Caki2 (cell line): ENCODE results near the gene ORC6. TPM values are rescaled to one million over a fixed set of nuclear protein-coding genes. Genes with fewer than 3 reads are reported as not detected.

Source experiments
- DNase-seq: peaks from one replicate; pipeline ENCODE4 v3.0.0-alpha.2; 2015; ENCODE audit warnings: low read depth
- in situ Hi-C: cut with HindIII; loops from 2 replicates; pipeline ENCODE4 v1.10.0; 2016; ENCODE audit warnings: low sequenced_read_pairs, low pct_unique_long_range_greater_than_20kb, mixed read lengths
- total RNA-seq: library from RNA; depleted of rRNA; stranded (reverse); fragments of >200 nt; shearing (Covaris generic); gene quantifications from 2 replicates; pipeline ENCODE4 v1.2.3, GENCODE V29; 2014; ENCODE audit warnings: low replicate concordance

The ORC6 gene
- total RNA-seq, 1 experiment from 2014 or later = 19.6 TPM

DNA sequence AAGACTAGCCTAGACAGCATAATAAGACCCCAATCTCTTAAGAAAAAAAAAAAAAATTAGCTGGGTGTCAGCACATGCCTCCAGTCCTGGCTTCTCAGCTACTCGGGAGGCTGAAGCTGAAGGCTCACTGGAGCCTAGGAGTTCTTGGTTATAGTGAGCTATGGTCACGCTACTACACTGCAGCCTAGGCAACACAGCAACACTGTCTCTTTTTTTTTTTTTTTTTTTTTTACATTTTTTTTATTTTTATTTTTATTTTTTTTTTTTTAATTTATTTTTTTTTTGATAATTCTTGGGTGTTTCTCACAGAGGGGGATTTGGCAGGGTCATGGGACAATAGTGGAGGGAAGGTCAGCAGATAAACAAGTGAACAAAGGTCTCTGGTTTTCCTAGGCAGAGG lies 4.1 kb downstream of the ORC6 start:
- DNase-seq = no peak
- in situ Hi-C loops = no loop called here

DNA sequence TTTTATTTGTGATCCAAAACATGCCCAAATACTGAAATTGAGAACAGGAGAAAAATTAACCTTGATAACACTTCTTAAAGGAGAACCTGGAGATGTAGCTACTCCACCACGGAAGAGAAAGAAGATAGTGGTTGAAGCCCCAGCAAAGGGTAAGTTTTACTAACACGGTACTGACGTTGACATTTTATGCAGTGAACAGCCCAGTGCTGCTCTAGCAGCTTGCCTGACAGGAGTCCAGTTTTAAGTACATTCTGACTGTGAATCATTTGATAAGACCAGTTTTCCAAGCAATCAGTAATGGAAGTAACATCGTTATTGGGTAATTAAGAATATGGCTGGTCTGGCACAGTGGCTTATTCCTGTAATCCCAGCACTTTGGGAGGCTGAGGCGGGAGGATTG lies 6.5 kb downstream of the ORC6 start:
- no peak for DNase-seq
- in situ Hi-C loops = no loop called here

DNA sequence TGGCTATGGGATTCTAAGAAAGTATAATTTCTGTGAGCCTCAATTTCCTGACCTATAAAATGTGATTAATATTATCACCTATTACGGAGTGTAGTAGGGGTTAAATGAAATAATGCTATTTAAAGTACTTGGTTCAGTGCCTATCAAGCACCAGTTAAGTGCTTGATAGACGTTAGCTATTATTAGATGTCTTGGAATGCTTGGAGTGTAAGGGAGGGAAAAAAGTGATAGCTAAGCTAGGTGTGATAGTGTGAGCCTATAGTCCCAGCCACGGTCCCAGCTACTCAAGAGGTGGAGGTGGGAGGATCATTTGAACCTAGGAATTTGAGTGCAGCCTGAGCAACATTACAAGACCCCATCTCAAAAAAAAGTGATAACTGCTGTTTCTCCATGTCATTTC lies 7.5 kb downstream of the ORC6 start:
- in situ Hi-C loops = no loop called here
- DNase-seq = no peak

DNA sequence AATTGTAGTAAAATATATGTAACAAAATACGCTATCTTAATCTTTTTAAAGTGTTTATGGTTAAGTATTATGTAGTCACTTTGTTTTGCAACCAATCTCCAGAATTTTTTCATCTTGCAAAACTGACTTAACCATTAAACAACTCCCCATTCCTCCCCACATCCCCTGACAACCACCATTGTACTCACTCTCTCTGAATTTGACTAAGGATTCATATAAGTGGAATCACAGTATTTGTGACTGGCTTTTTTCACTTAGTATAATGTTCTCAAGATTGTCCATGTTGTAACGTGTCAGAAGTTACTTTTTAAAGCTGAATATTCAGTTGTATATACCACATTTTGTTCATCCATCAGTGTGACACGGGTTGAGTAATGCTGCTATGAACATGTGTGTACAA lies 10.6 kb downstream of the ORC6 start:
- no peak for DNase-seq
- in situ Hi-C loops = no loop called here

DNA sequence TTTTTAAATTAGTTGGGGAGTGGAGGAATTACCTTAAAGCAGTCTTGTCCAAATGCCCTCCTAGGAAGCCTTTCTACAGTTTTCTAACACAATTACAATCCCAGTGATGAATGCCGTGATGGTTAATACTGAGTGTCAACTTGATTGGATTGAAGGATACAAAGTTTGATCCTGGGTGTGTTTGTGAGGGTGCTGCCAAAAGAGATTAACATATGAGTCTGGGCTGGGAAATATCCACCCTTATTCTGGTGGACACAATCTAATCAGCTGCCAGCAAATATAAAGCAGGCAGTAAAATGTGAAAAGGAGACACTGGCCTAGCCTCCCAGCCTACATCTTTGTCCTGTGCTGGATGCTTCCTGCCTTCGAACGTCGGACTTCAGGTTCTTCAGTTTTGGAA lies 12.2 kb downstream of the ORC6 start:
- in situ Hi-C loops = no loop called here
- DNase-seq = no peak

DNA sequence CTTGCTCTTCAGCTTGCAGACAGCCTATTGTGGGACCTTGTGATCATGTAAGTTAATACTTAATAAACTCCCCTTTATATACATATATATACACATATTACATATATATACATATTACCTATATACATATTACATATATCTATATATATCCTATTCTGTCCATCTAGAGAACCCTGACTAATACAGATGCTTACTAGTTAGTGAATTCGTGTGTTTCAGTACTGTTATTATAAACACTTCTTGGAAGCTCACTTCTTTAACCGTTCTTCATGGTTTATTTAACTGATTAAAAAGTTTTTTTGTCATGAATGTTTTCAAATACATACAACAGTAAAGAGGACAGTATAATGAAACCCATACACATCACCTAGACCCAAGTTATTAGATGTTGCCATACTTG lies 12.6 kb downstream of the ORC6 start:
- in situ Hi-C loops = no loop called here
- no peak for DNase-seq

DNA sequence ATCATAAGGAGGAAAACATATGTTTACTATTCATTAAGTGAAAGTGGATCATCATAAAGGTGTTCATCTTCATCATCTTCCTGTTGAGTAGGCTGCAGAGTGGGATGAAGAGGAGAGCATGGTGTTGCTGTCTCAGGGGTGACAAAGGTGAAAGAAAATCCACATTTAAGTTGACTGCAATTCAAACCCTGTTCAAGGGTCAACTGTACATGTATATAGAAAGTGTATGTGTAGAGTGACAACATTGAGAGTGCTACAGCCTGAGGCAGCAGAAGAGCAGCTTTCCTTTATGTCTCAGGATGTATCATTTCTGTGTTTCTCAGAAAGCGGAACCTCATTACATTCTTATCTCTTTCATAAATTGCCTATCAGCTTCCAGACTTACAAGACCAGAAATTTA lies 17.2 kb downstream of the ORC6 start:
- no peak for DNase-seq

DNA sequence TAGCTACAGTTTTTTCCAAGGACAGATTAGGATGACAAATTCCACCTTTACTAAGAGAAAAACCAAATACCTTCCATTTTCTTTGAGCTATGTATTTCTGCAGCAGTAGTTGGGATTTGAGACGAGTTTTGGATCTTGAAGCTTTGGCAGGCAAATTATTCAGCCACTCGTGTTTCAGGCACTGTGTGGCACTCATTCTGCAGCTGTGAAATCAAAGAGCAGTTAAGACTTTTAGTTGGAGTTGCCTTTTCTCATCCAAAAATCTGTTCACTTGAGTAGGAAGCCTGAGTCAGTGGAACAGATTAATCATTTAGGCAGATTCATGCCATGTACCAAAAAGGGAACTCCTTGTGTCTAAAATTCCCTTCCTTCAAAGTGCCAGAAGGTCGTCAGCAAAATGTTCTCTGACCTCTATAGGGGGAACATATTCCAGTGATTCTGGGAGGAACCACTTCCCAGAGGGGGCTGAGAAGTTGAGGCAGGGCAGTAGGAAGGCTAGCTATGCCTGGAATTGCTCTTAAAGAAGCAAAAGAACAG lies 20.1 kb downstream of the ORC6 start:
- in situ Hi-C loops = no loop called here
- no peak for DNase-seq

More for the DNA sequence above, 17.2 kb downstream of the ORC6 start:
- in situ Hi-C loops = no loop called here

- in situ Hi-C loops = no loop called here
Observed at GRCh38 chr16:46711106-46712058, 21.9 kb downstream of the ORC6 start.

GRCh38 chr16:46712911-46713310 lies 23.5 kb downstream of the ORC6 start:
- DNase-seq = no peak
- in situ Hi-C loops = no loop called here

More at GRCh38 chr16:46711106-46712058, 21.9 kb downstream of the ORC6 start:
- no peak for DNase-seq

- in situ Hi-C loops = no loop called here
- DNase-seq = no peak
Observed at GRCh38 chr16:46713634-46714033, 24.2 kb downstream of the ORC6 start.

DNA sequence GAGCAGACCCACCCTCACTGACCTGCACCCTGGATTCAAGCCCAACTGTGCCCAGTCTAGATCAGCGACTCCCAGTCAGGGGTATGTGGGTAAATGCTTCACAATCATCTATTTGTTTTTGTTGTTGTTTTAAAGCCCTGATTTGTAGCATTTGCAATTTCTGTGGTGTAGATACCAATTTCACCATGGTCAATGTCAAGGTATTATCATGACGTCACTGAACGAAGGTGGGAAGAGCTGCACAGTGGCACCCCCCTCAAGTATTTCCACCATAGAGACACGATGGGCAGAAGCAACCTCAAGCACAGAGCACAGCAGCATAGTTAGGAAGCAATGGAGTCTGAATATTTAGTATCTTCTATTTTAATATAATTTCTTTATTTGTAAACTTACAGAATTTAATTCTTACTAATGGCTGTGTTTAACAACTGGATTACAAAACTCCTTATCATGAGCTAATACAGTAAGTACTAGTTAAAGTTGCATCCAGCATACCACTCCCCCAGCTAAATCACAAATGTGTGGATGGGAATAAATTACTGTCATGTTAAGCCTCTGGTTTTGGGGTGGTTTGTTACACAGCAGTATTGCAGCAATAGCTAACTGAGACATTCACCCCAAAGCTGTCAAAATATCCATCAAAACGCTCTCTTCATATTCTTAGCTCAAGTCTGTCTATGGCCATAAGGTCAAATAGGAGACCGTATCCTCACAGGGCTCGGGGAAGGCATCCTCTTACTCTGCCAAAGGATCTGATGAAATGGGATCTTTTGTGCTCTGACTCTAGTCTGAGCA lies 25.5 kb downstream of the ORC6 start:
- in situ Hi-C loops = no loop called here
- DNase-seq = no peak

- in situ Hi-C loops = no loop called here
- DNase-seq = no peak
Observed at GRCh38 chr16:46715769-46716305, 26.4 kb downstream of the ORC6 start.

DNA sequence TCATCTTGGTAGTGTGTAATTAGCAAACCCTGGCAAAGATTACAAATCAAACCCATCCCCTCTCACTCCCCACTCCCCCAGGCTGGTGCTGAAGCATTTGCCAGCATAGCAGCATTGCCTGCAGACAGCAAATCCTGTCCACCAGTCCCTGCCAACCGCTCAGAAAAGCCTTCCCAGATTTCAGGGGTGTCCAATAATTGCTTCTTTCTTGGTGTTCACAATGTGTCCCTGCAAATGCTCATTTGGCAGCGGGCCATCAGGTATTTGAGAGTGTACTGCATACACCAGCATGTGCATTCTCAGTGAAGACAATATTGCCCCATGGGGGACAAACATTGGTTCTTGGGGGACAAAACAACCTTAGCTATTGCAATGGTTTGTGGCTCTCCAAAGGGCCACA lies 28.2 kb downstream of the ORC6 start:
- in situ Hi-C loops = no loop called here
- no peak for DNase-seq

- DNase-seq = no peak
- in situ Hi-C loops = no loop called here
Observed at GRCh38 chr16:46718214-46718613, 28.8 kb downstream of the ORC6 start.

DNA sequence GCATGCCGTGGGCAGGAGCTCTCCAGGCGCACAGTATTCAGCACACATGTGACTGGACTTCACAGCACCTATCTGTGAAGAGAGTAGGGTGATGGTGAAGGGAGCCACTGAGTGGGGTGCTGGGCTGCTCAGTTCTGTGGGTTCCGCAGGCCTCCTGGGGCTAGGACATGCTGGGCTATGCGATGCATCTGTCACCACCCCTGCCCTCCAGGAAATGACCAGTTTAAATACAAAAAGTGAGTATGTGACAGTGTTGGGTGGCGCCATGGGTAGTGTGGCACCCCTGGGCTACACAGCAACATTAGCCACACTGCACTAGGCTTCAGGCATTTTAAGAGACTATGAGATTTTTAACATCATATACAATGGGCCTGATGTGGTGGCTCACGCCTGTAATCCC lies 30.1 kb downstream of the ORC6 start:
- in situ Hi-C loops = no loop called here
- no peak for DNase-seq

DNA sequence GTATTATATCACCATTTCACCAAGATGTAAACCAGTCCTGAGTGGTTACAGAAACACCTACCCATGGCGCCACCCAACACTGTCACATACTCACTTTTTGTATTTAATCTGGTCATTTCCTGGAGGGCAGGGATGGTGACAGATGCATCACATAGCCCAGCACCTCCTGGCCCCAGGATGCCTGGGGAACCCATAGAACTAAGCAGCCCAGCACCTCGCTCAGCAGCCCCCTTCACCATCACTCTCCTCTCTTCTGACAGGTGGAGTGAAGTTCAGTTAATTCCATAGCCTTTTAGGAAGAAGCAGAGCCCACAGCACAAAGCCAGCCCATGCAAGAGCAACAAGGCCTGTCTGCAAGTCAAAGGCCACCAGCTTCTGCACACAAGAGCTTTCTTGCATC lies 31.2 kb downstream of the ORC6 start:
- no peak for DNase-seq
- in situ Hi-C loops = no loop called here

- DNase-seq = no peak
- in situ Hi-C loops = no loop called here
Observed at GRCh38 chr16:46721885-46722284, 32.4 kb downstream of the ORC6 start.

DNA sequence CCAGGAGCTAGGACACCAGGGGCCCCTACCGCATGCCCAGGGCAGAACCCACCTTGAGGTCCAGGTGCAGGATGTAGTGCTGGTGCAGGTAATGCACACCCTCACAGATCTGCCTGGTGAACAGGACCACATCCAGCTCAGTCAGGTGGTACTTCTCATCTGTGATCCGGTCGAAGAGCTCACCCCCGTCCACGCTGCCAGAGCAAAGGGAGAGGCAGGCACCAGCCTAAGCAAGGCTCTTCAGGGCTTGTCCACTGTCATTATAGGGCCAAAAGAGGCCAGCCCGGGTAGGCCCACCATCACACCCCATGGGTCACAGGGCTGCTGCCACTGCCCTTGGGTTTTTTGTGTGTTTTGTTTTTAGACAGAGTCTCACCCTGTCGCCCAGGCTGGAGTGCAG lies 37.7 kb downstream of the ORC6 start:
- DNase-seq = no peak
- in situ Hi-C loops = no loop called here
